ENCODE measurements around the gene TSPAN9. TPM values are rescaled to one million over a fixed set of nuclear protein-coding genes. Genes with fewer than 3 reads are reported as not detected.

TSPAN9 gene
- polyA plus RNA-seq, 1 donor (not counting 4 experiments of a cell fraction or from before 2014, with no cell fraction given): 27.5 TPM

DNA sequence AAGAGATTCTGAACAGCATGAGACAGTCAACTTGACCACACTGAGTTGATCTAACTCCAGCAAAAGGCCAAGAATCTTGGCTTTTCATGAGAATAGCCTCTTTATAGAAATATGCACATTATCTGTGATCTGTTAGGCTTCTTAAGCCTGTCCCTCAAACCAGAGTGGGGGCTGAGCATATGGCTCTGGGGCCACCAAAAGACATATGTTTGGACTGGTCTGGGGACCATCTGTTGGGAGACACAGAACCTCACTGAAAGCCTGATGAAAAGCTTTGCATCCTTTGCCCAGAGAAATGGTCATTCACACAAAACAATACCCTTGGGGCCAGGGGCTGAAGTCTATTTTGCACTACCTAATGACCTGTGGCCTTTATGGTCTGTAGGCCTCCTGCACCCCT lies 248.6 kb downstream of the TSPAN9 start:
- no peak overlapping the region for H3K4me3 ChIP-seq (ENCODE audit: control insufficient read depth in 2 of 3, extremely low read depth in 1 of 3, insufficient read depth in 2 of 3, low read depth in 1 of 3, low read length in 3 of 3)
- FAIRE-seq (no peak), DNase-seq (ENCODE audit: low read depth, low spot score) (no peak)
- no peak overlapping the region for H3K27ac ChIP-seq (ENCODE audit: control insufficient read depth, insufficient read depth, low read length)
- dilution Hi-C loops (cut with MboI; ENCODE audit: extremely low pct_ligation_motif_present, low sequenced_read_pairs): no loop called here
- no peaks in the 10 kb centered on the region for H3K36me3 ChIP-seq (ENCODE audit: control insufficient read depth in 2 of 2, extremely low read depth in 1 of 2, insufficient read depth in 2 of 2, low read length in 2 of 2)
- no peaks in the 10 kb centered on the region for H3K4me1 ChIP-seq (ENCODE audit: control insufficient read depth, extremely low read depth, insufficient read depth, low read length)
- no peaks in the 10 kb centered on the region for H4K20me1 ChIP-seq (ENCODE audit: control insufficient read depth, extremely low read depth, insufficient read depth, low read length)
- H2AFZ ChIP-seq (ENCODE audit: control insufficient read depth, low read length): no peak overlapping the region
- no peaks in the 10 kb centered on the region for H3K9me1 ChIP-seq (ENCODE audit: control insufficient read depth, extremely low read depth, insufficient read depth, low read length)
- no peak for TF ChIP-seq CTCF (optimal IDR thresholded peaks at IDR 0.05 in 1 of 3, IDR thresholded peaks at IDR 0.05 in 1 of 3, conservative IDR thresholded peaks at IDR 0.05 in 1 of 3; ENCODE audit: extremely low read depth in 1 of 3, insufficient read depth in 2 of 3, low read length in 3 of 3)
- TF ChIP-seq EZH2 (IDR thresholded peaks at IDR 0.05; ENCODE audit: low read length): no peak
- no peak overlapping the region for H3K9ac ChIP-seq (ENCODE audit: control insufficient read depth, extremely low read depth, insufficient read depth, low read length)
- H3K79me2 ChIP-seq (ENCODE audit: control insufficient read depth, insufficient read depth, low read length): no peaks in the 10 kb centered on the region
- no peaks in the 10 kb centered on the region for H3K9me3 ChIP-seq (ENCODE audit: control insufficient read depth, low read depth, low read length)
- no peak overlapping the region for H3K4me2 ChIP-seq (ENCODE audit: control insufficient read depth, extremely low read depth, insufficient read depth, low read depth, low read length)
- peaks cover 7% of the 10 kb centered on the region for H3K27me3 ChIP-seq (ENCODE audit: control insufficient read depth, extremely low read depth, insufficient read depth, low read length)

DNA sequence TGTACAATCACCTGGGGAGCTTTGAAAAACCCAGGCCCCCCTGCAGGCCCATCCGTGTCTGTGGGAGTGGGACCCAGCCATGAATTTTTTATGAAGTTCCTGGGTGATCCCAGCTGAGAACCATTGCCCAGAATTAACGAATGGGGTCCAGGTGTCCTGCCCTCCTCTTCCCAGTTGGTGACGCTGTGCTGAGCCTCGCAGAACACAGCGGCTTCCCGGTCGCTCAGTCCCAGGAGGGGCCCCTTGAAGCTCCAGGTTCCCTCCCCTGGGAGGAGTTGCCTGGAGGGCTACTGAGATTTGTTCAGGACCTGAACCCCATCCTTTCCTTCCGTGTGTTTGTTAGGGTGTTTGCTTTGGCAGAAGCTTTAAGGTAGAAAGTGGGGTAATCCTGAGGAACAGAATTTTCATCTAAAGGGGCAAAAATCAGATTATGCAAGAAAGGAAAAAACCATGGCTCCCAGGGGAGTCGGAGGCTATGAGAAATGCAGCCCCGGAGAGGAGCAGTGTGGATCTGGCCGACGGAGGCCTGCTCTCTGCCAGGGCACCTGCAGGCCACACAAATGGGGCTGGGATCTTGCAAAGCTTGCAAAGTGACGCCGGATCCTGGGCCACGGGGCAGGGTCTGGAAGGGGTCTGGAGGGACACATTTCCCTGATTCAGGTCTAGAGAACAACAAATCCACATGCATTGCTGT lies 249.1 kb downstream of the TSPAN9 start:
- Histone ChIP-seq H3K27ac (ENCODE audit: control insufficient read depth, insufficient read depth, low read length) (no peak overlapping the region), H3K36me3 (ENCODE audit: control insufficient read depth in 2 of 2, extremely low read depth in 1 of 2, insufficient read depth in 2 of 2, low read length in 2 of 2) (no peaks in the 10 kb centered on the region), H3K79me2 (ENCODE audit: control insufficient read depth, insufficient read depth, low read length) (no peaks in the 10 kb centered on the region), H3K9me1 (ENCODE audit: control insufficient read depth, extremely low read depth, insufficient read depth, low read length) (no peaks in the 10 kb centered on the region), H3K4me1 (ENCODE audit: control insufficient read depth, extremely low read depth, insufficient read depth, low read length) (no peaks in the 10 kb centered on the region), H2AFZ (ENCODE audit: control insufficient read depth, low read length) (no peak overlapping the region), H3K9ac (ENCODE audit: control insufficient read depth, extremely low read depth, insufficient read depth, low read length) (no peak overlapping the region), H3K9me3 (ENCODE audit: control insufficient read depth, low read depth, low read length) (no peaks in the 10 kb centered on the region), H3K4me2 (ENCODE audit: control insufficient read depth, extremely low read depth, insufficient read depth, low read depth, low read length) (no peak overlapping the region), H4K20me1 (ENCODE audit: control insufficient read depth, extremely low read depth, insufficient read depth, low read length) (no peaks in the 10 kb centered on the region), H3K27me3 (ENCODE audit: control insufficient read depth, extremely low read depth, insufficient read depth, low read length) (peaks cover 7% of the 10 kb centered on the region), H3K4me3 (ENCODE audit: control insufficient read depth in 2 of 3, extremely low read depth in 1 of 3, insufficient read depth in 2 of 3, low read depth in 1 of 3, low read length in 3 of 3) (no peak overlapping the region)
- DNase-seq (ENCODE audit: low read depth, low spot score) (no peak), FAIRE-seq (no peak)
- dilution Hi-C loops (cut with MboI; ENCODE audit: extremely low pct_ligation_motif_present, low sequenced_read_pairs): no loop called here
- TF ChIP-seq EZH2 (IDR thresholded peaks at IDR 0.05; ENCODE audit: low read length): no peak
- no peak for TF ChIP-seq CTCF (optimal IDR thresholded peaks at IDR 0.05 in 1 of 3, IDR thresholded peaks at IDR 0.05 in 1 of 3, conservative IDR thresholded peaks at IDR 0.05 in 1 of 3; ENCODE audit: extremely low read depth in 1 of 3, insufficient read depth in 2 of 3, low read length in 3 of 3)
